ENCODE data around the gene CAMTA2.

CAMTA2 gene

DNA sequence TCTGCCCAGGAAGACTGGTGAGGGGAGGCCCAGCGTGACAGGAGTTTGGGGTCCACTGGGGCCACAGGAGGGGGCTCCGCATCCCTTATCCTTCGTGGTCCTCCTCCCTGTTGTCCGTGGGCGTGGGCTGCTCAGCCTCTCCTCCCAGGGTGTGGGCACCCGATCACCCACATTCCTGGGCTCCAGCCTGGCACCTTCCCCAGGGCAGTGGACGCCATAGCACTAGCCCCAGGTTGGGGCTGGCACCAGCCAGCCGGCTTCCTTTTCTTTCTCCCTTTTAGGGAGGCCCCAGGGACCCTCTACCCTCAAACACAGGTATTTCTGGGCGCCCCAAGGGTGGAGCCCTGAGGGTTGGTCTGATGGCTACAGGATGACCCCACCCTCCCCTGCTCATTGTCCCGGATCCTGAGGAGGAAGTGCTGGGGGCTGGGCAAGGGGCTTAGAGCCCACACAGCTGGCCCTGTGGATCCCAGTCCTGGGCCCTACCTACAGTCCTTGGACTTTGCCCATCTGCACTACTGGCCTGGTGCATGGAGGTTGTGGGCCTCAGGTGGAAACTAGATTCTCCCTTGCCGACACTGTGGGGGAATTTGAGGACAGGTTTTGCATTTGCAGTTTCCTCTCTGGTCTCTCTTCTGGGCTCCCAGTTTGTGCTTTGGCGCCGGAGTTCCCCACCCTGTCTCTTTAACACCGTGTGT is 11.4 kb upstream of the CAMTA2 start:
- no peak for DNase-seq

DNA sequence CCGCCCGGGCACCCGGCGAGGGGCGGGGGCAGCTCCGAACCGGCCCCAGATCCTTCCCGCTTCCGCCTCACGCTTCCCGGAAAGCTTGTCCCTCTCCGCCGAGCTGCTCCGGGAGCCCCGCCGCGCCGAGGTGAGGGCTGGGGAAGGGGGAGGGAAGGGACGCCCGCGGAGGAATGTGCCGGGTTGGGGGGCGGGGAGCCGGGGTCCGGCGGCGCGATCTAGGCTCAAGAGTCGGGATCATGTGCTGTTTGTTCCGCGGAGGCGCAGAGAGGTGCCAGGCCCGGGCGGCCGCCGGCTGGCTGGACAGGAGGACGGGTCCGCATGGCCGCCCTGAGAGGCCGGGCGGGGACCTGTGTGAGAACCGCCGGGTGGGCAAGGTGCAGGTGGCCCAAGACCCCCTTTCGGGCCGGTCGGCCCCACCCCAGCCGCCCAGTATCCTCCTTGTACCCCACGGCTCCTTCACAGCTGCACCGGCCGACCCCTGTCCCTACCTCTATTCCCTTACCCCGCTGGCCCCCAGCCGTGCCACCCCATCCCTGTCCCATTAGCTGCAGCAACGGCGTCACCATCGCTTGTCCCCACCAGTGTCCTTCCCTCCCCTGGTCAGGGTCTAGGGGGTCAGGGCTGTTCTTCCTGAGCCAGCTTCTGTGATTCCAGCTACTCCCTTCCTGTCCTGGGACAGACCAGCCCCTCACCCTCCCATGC is 10.7 kb upstream of the CAMTA2 start:
- no peak for DNase-seq

DNA sequence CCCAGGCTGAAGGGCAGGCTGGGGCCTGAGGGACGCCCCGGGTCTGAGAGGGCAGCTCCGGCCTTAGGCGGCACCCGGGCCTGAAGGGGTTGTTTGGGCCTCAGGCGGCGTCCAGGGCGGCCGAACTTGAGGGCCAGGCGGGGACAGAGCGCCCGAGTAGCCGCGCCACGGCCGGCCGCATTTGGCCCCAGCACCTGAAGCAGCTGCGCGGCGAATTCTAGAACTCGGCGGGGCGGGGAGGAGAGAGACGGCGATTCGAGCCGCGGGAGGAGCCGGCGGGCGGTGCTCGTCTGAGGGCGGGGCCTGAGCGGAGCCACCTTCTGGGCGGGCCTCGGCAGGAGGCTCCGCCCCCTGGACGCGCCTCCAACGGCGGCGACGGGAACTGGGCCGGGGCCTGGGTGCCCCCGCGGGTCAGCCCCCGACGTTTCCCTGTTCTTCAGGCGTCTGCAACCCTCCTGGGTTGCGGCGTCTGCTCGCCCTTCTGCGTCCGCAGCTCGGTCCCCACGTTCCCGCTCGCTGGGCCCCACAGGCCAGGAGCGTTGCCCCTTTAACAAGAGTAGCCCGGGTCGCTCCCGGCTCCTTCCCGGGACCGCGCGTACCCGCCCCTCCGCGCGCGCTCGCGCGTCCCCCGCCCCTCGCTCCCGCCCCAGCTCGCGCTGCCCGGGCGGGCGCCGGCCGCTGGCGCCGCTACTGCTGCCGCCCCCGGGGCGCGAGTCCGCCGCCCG is 10.0 kb upstream of the CAMTA2 start, which contains the start of the genes INCA1 and KIF1C:
Gene INCA1 (minus strand): TSS at position 221 of the 725 bp plus-strand sequence. CDS start 3,085 bp downstream, outside the sequence.
Gene KIF1C (plus strand): TSS at position 649 of the 725 bp plus-strand sequence. CDS start 2,297 bp downstream, outside the sequence.
- DNase-seq, result peak; percentile 93

DNA sequence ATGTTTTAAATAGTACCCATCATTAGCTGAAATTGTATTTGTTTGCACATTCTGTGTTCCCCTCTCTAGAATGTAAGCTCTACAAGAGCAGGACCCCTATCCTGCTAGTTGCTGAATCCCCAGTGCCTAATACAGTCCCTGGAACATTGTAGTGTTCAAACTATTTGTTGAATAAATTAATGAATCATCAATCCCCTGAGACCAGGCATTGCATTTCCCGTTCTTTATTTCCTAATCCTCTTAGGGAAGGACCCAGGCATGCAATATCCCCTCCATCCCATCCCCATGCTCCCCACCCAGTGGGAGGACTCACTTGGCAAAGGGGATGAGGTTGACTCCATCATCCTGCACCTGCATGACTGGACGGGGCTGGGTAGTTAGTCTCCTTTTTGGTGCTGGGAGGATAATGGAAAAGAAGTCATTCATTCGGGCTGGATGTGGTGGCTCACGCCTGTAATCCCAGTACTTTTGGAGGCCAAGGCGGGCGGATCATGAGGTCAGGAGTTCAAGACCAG is 6.7 kb upstream of the CAMTA2 start:
- DNase-seq, result no peak

DNA sequence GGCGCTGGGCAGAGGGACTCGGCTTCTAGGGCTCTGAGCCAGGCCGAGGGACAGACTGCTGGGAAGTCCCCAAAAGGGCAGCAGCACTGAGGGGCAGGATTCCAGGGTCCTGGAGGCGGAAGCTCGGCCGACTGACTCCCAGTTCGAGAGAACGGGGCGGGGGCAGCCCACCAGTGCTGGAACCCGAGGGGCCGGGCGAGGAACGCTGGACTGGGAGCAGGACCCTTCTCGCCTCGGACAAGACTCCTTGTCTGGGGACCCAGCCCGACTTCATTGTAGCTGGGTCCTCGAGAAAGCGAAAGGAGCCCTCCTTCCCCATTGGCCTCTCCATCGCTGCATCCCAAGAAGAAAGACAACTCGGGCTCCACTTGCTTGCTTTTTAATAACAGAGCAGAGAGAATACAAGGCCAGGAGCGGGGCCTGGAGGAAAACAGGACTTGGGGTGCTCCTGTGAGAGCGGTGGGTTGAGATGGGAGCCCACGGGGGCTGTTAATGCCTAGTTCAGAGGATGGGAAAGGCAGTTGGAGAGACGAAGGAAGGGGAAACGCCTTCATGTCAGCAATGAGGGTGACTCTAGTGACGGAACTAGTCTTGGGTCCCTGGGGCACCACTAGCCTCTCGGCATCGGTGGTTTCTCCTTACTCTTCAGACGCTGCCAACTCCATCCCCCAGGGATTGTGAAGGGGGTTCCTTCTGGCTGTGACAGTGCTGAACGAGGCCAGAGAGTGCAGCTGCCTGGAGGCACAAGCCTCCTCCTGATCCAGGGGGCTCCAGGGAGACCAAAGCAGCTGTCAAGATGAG is 492 bp upstream of the CAMTA2 start:
- DNase-seq, result no peak

DNA sequence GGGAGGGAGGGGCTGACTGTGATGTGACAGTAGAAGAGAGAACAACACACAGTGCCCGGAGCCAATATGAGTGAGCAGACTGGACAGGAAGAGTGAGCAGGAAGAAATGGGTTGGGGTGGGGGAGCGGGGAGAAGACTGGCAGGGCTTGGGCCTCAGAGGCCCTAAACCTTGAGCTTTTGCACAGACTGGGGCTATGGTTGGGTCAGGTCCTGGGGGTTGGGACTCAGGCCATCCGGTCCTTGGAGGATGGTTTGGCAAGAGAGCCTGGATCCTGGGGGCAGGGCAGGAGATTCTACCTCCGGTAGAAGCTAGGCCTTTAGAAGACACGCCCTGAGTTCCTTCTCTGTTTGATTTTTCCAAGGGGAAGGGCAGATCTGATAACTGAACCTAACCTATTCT is 1.1 kb downstream of the CAMTA2 start:
- DNase-seq, result no peak

DNA sequence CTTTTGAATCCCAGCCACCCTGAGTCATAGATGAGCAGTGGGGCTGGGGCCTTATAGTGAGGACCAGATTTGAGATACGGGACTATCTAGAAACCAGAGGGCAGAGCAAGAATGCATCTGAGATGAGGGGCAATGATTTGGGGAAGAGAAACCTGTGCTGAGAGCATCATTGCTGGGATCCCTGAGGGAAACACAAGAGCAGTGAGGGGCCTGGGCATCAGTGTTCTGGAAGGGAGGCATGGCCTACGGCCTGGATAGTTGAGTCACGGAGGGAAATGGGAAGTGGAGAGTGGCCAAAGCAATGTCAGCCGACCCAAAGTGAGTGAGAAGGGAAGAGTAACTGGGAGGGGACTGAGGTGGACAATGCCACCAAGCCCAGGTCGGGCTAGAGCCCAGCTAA is 5.2 kb downstream of the CAMTA2 start:
- DNase-seq, result no peak

DNA sequence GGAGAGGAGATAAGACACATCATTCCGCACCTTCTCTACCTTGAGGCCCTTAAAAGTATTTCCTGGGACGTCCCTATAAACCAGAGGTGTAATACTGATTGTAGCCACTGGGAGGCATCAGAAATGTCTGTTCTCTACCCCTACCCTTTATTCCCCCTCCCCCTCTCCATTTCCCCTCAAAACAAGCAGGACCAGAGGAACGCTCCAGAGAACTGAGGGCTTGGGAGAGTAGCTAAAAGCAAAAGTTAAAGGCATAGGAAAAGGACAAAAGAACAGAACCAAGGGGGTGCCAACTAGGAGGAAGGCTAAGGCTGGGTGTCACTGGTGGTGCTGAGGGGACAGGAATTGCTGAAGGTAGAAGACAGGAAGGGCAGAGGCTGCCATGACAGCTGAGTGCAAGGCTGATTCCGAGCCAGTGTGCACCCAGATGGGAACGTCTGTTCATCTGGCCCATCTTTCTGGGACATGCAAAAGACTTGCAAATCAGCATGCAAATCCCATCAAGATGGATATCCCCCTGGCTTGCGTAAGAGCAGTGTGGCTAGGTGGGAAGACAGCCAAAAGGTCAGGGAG is 6.7 kb downstream of the CAMTA2 start:
- peak; percentile 78 for DNase-seq

DNA sequence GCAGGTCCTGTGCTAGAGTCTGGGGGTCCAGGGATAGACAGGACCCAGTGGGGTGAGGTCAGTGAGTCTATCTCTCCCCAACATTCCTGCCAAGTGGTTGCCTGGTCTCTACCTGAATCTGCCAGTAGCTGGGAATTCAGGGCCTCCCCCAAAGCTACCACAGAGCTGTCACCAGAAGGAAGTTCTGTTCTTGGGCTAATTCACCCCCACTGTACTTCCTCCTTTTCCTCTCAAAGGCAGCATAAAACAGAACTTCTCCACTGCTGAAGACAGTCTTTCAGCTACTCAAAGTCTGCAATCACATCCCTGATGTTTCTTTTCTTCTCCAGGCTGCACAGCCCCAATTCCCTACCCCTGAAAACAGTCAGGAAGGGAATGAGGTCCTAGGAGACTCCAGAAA is 8.7 kb downstream of the CAMTA2 start:
- DNase-seq, result no peak

DNA sequence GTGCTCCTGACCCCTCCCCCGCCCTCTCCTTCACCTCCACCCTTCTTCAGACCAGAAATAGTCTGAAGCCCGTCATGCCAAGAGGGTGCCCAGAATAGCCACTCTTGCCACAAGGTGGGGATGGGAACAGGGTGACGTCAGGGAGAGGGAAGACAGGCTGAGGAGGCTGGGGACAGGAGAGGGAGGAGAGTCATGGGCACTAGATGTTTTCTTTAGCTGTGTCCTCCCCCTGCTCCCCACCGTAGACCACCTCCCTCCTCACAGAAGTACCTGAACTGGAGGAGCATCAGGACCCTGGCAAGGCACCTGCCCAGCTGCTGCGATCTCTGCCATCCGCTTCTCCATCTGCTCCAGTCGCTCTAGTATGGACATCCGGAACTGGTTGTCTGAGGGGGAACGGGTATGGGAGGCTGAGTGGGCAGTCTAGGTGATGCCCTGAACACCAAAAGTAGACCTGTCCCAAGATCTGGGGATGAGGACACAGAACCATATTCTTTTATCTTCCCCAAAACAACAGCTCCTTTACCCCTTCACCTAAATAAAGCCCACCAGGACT is 13.3 kb downstream of the CAMTA2 start:
- no peak for DNase-seq

DNA sequence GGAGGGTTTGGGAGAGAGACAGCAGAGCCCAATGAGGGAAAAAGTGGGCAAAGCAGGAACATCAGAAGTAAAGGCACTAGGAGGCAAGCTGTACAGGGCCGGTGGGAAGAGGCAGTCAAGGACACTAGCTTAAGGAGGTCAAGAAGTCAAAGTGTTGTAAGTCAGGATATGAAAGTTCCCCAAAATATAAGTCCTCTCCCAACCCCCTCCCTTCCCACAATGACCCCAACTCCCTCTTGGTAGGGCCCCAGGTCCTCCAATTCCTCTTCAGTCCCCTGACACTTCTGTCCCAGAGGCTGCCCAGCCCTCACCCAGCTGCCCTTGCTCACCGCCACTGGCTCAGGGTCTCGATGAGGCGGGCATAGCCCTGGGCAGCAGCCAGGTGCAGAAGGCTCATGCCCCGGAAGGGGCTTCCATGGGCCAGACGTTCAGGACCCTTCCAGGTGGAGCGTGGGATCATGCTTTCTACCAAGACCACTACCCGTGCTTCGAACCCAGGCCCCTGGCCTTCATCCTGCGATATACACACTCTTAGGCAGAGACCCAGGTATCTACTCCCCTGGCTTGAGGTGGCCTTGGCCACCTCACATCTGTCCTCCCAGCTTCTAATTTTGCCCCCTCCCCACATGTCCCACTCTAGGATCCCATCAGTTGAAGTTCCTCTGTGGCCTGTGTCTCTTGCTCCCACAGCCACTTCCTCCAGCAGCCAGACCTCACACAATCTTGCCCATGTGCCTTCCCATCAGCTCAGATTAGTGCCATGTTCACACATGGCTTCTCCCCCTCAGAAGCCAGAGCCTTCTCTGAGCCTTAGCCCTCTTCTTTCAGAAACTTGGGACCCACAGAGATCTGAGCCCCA is 14.0 kb downstream of the CAMTA2 start:
- no peak for DNase-seq

DNA sequence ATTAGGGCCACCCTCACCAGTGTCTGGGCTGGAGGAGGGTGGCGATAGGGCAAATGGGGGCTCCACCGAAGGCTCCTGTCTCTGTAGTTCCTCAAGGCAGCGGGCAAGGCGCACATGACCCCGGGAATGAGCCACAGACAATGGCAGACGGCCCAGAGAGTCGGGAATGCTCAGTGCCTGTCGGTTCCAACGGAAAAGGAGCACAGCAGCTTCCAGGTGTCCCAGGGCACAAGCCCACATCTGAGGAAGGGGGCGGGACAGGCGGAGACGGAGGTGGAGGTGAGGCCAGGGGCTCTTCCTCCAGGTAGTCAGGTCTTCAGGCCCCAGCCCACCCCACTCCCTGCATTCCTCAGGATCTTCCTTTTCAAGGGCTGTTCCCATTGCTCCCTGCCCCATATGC is 14.7 kb downstream of the CAMTA2 start:
- no peak for DNase-seq

DNA sequence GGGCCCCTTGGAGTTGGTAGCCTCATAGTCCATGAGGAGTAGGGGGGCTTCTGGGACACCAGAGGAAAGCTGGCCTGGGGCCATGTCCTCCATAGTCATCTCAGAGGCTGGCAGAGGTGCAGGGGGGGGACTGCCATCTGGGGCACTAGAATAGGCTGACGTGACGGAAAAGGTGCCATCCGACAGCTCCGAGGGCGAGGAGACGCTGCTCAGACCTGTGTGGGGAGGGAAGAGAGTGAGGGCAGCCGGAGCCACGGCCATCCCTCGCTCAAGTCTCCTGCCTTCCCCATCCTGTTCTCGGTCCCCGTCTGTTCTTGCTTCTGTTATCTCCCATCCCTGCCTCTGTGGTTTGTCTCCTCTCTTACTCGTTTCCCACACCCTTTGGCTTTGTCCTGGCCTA is 15.2 kb downstream of the CAMTA2 start:
- no peak for DNase-seq

DNA sequence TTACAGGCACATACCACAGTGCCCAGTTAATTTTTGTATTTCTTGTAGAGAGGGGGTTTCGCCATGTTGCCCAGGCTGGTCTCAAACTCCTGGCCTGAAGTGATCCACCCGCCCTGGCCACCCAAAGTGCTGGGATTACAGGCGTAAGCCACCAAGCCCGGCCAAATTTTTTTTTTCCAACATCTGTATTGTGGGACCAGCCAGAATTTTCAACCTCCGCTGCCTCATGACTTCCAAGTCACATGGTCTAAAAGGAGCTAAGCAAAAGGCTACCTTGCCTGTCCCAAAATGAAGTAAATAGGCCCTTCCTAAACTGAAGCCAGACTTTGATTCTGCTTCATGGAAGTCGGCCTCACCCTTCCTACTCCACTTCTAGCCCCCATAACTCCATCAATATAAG is 15.6 kb downstream of the CAMTA2 start:
- no peak for DNase-seq

DNA sequence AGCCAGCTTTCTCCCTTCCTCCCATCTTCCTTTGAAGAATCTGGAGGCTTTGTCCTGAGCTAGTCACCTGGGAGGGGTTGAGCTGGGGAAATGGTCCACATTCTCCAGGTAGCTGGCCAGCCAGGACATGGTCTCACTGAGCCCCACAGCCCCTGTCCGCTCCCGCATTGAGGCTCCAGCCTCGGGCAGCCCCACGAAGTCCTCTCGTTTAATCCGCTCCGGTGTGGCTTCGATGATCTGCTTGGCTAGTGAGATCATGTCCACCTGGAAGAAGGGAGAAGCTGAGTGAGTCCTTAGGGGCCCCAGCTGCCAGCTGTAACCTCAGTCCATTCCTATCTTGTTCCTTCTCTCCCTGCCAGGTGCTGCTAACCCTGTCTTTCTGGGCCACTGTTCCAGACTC is 17.2 kb downstream of the CAMTA2 start:
- no peak for DNase-seq

DNA sequence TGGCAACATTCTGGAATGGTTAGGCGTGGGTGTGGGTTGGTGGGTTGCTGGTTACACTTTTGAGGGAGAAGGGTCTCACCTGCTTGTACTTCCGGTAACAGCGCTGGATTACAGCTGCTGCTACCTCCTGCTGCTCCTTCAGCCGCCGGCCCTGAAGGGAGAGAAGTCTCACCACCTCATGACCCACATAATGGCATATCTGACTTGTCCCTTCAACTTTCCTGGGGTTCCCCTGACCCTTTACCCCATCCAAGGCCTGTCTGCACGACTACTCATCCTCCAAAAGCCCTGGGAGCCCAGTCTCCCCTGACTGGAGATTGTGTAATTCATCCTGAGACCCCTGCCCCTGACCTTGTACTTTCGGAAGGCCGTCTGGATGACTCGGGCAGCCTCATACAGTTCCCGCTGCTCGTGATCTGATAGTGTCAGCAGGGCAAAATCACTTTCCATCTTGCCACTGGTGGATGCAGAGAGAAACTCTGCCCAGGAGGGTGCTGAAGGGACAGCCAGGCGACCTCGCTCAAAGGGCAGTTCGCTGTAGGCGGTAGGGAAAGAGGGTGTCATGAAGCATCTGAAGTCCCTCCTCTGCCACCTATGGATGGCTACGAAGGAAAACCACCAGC is 17.8 kb downstream of the CAMTA2 start:
- DNase-seq, result no peak

DNA sequence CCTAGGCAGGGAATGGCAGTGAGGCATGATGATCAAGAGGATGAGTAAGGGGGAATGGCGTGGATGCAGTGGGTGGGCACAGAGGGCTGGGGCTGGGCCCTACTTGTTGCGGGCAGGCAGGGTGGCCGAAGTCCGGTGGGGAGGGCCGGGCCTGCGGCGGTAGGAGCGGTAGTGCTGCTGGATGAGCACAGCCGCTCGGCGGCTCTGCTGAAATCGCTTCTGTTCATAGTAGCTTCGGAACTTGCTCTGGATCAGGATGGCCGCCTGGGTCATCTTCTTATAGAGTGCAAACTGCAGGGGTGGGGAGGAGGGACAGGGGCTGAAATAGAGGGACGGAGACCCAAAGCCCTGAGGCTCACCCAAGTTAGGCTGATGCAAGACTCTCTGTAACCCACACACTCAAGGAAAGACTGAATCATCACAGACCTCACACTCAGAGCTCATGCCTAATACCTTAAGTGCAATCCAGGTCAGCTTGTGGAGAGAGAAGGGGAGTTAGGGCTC is 18.4 kb downstream of the CAMTA2 start:
- no peak for DNase-seq

DNA sequence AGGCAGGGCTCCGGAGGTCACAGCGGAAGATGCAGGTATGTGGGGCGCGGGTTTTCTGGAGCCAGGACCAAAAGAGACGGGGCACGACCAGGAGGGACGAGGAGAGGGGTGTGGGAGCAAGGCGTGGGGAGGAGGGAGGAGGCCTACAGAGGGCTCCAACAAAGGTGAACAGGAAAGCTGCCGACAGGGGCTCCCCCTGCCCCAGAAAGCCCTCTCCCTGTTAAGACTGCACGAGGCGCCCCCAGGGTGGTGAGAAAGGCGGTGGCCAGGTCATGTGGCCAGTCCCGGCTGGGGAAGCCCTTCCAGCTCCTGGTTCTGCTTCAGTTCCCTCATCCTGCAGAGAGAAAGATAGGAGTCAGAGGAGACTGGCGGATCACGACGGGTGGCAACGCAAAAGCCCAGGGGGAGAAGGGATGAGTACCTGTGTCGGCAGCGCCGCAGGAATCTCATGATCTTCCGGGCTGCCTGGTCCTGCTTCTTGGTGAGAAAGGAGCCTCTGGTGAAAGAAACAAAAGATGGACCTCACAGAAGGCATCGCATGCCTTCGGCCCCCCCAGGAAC is 18.9 kb downstream of the CAMTA2 start:
- DNase-seq, result no peak

DNA sequence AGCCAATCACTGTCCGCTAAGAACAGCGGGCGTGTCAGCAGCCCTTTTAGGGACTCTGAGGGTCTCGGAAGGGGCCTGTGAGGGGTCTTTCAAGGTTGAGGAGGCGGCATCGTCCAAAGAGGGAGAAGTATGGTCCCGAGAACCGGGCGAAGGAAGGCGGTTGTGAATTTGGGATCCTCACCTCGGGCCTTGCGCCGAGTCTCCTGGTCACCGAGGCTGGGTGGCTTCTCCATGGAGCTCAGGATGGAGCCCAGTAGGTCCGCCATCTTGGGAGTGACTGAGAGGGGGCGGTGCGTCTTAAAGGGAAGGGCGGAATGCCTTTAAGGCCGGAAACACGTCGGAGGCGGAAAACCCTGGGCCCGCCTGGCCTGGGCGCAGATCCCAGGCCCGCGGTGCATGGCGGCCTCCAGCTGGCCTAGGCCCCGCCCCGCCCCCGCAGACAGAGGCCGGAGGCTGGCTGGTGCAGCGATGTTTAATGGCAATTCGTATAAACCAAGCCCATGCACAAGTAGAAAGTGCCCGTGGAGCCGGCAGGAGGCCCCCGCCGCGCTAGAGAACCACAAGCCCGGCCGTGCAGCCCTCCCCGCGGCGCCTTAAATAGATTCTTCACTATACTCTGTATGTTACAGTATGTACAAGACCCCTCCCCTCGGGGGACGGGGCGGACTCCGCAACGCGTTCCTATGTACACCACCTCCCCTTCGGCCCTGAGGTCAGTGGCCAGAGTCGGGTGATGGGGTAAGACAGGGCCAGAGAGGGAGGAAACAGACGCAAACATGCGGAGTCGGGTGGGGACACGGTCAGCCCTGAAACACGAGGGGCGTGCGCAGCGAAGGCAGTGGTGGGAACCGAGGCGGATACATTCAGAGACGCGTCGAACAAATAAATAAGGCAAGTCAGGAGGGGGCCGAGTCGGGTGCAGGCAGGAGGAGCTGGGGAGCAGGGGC is 19.7 kb downstream of the CAMTA2 start, which contains the start of gene SPAG7:
Gene SPAG7 (minus strand): TSS at position 279 of the 947 bp plus-strand sequence. CDS start 13 bp downstream, at position 266.
- peak; percentile 96 for DNase-seq
